Neural cell (in vitro differentiated cells): ENCODE results near the gene ACACA.

ENCODE experiments used
- EP300 ChIP-seq: fragments of 450-650 bp; conservative IDR thresholded peaks from 2 replicates; pipeline ENCODE4 v1.6.1; 2014; ENCODE audit warnings: antibody characterized with exemption, mild to moderate bottlenecking, moderate library complexity; ENCODE audit not compliant: poor library complexity, severe bottlenecking
- TF ChIP-seq, protein P1 (sequence below): fragments of 450-650 bp; IDR thresholded peaks from 2 replicates; pipeline ENCODE4 v1.5.1; 2014; ENCODE audit warnings: antibody characterized with exemption, mild to moderate bottlenecking, moderate library complexity; ENCODE audit not compliant: poor library complexity, severe bottlenecking

- TF ChIP-seq, protein P1, sequence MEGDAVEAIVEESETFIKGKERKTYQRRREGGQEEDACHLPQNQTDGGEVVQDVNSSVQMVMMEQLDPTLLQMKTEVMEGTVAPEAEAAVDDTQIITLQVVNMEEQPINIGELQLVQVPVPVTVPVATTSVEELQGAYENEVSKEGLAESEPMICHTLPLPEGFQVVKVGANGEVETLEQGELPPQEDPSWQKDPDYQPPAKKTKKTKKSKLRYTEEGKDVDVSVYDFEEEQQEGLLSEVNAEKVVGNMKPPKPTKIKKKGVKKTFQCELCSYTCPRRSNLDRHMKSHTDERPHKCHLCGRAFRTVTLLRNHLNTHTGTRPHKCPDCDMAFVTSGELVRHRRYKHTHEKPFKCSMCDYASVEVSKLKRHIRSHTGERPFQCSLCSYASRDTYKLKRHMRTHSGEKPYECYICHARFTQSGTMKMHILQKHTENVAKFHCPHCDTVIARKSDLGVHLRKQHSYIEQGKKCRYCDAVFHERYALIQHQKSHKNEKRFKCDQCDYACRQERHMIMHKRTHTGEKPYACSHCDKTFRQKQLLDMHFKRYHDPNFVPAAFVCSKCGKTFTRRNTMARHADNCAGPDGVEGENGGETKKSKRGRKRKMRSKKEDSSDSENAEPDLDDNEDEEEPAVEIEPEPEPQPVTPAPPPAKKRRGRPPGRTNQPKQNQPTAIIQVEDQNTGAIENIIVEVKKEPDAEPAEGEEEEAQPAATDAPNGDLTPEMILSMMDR, result no peak
- TF ChIP-seq EP300, result no peak
Measured at GRCh38 chr17:37218849-37219248, 187.8 kb downstream of the ACACA start.
